HepG2 (cell line): ENCODE results near the gene BTBD7. TPM values are rescaled to one million over a fixed set of nuclear protein-coding genes. Genes with fewer than 3 reads are reported as not detected.
A peak's percentile ranks its signal among the peaks of the same experiment; 100 is the strongest.

Experiments
- AGO2 ChIP-seq: fragments of 200-400 bp; formaldehyde crosslinking; optimal IDR thresholded peaks from 2 replicates; pipeline ENCODE3; 2017; ENCODE audit warnings: mild to moderate bottlenecking, low read depth, low read length, moderate library complexity
- CEBPB ChIP-seq: IDR thresholded peaks from 2 replicates; pipeline ENCODE4 v1.6.1; 2011; ENCODE audit warnings: low read depth, low read length, improper control_type of control experiment, borderline replicate concordance
- CENPX ChIP-seq: sonication (generic); formaldehyde crosslinking; IDR thresholded peaks from 2 replicates; pipeline ENCODE4 v1.9.0; 2021; ENCODE audit warnings: mild to moderate bottlenecking, missing genetic modification reagents, moderate library complexity
- EED ChIP-seq: sonication (generic); formaldehyde crosslinking; IDR thresholded peaks from 2 replicates; pipeline ENCODE4 v1.5.0; 2020; ENCODE audit warnings: mild to moderate bottlenecking, missing genetic modification reagents
- EZH2 ChIP-seq: conservative IDR thresholded peaks from 2 replicates; pipeline ENCODE4 v1.6.1; 2012; ENCODE audit warnings: mild to moderate bottlenecking, low read depth, low read length, moderate library complexity
- FOXA3 ChIP-seq: IDR thresholded peaks from 2 replicates; pipeline ENCODE4 v1.6.1; 2016; ENCODE audit warnings: missing genetic modification reagents, missing compliant biosample characterization
- FOXP1 ChIP-seq, 2 experiments: fragments of 450-650 bp in 1 of 2; IDR thresholded peaks; 2 replicates each; pipeline ENCODE4 v1.6.1; 2017 to 2018; ENCODE audit warnings: antibody characterized with exemption in 1 of 2
- GATA4 ChIP-seq: sonication (generic); IDR thresholded peaks from 2 replicates; pipeline ENCODE4 v1.6.1; 2016; ENCODE audit warnings: antibody characterized with exemption, low read depth, borderline replicate concordance
- HDAC2 ChIP-seq: sonication (generic); formaldehyde crosslinking; IDR thresholded peaks from 2 replicates; pipeline ENCODE4 v1.4.0; 2020; ENCODE audit warnings: missing genetic modification reagents
- HHEX ChIP-seq: IDR thresholded peaks from 2 replicates; pipeline ENCODE4 v1.6.1; 2016; ENCODE audit warnings: control low read depth
- MBNL3 ChIP-seq: fragments of 250-450 bp; sonication (Bioruptor Pico); conservative IDR thresholded peaks from 2 replicates; pipeline ENCODE4 v1.8.0; 2022; ENCODE audit warnings: mild to moderate bottlenecking, inconsistent platforms
- MEF2D ChIP-seq: sonication (generic); formaldehyde crosslinking; IDR thresholded peaks from 2 replicates; pipeline ENCODE4 v1.5.1; 2020; ENCODE audit warnings: mild to moderate bottlenecking, missing genetic modification reagents
- MYC ChIP-seq: sonication (generic); formaldehyde crosslinking; IDR thresholded peaks from 2 replicates; pipeline ENCODE4 v1.9.0; 2021; ENCODE audit warnings: missing genetic modification reagents, borderline replicate concordance
- PCBP2 ChIP-seq: fragments of 200-400 bp; formaldehyde crosslinking; optimal IDR thresholded peaks from 2 replicates; pipeline ENCODE3; 2018; ENCODE audit warnings: low read length, low read depth; ENCODE audit not compliant: poor library complexity, severe bottlenecking
- PHF20 ChIP-seq: sonication (generic); formaldehyde crosslinking; IDR thresholded peaks from 2 replicates; pipeline ENCODE4 v1.5.0; 2020; ENCODE audit warnings: mild to moderate bottlenecking, missing genetic modification reagents
- SALL1 ChIP-seq: sonication (generic); formaldehyde crosslinking; IDR thresholded peaks from 2 replicates; pipeline ENCODE4 v1.8.0; 2022; ENCODE audit warnings: mild to moderate bottlenecking, missing genetic modification reagents
- SCMH1 ChIP-seq: sonication (generic); formaldehyde crosslinking; IDR thresholded peaks from 2 replicates; pipeline ENCODE4 v1.9.0; 2021; ENCODE audit warnings: missing genetic modification reagents, mild to moderate bottlenecking, borderline replicate concordance
- SYNCRIP ChIP-seq: fragments of 200-400 bp; formaldehyde crosslinking; IDR thresholded peaks from 2 replicates; pipeline ENCODE4 v1.6.1; 2018; ENCODE audit warnings: mild to moderate bottlenecking, low read depth, low read length; ENCODE audit not compliant: insufficient read depth
- TCF7L2 ChIP-seq: IDR thresholded peaks from 2 replicates; pipeline ENCODE4 v1.6.1; 2011; ENCODE audit warnings: mild to moderate bottlenecking, low read depth, low read length, moderate library complexity
- ZFP41 ChIP-seq: sonication (generic); formaldehyde crosslinking; IDR thresholded peaks from 2 replicates; pipeline ENCODE4 v1.4.0; 2020; ENCODE audit warnings: mild to moderate bottlenecking, missing genetic modification reagents, borderline replicate concordance
- ZNF10 ChIP-seq: sonication (generic); formaldehyde crosslinking; IDR thresholded peaks from 2 replicates; pipeline ENCODE4 v1.4.0; 2020; ENCODE audit warnings: mild to moderate bottlenecking, low read depth, missing genetic modification reagents, borderline replicate concordance
- ZNF766 ChIP-seq: sonication (generic); formaldehyde crosslinking; IDR thresholded peaks from 2 replicates; pipeline ENCODE4 v1.5.0; 2020; ENCODE audit warnings: missing genetic modification reagents, borderline replicate concordance
- polyA plus RNA-seq, 8 experiments: library from polyadenylated mRNA; depleted of rRNA in 3 of 8; stranded (reverse) in 7 of 8; unstranded in 1 of 8; fragments of >200 nt; fragmentation: Illumina TruSeq in 4 of 8; extraction: Trizol in 4 of 8; gene quantifications; 2 replicates each; pipeline versions ENCODE4 v1.2.1 to v1.2.3, GENCODE V29; 2011 to 2016; ENCODE audit warnings: low read depth in 4 of 8, missing spikeins in 1 of 8, mixed read lengths in 1 of 8; ENCODE audit not compliant: insufficient read depth in 1 of 8
- total RNA-seq, 5 experiments: library from RNA; depleted of rRNA; stranded (reverse); fragments of >200 nt; fragmentation: Illumina TruSeq; extraction: Trizol; gene quantifications; 2 replicates each; pipeline ENCODE4 v1.2.3, GENCODE V29; 2016; ENCODE audit warnings: low read depth in 1 of 5
- TF ChIP-seq, protein P1 (sequence below): sonication (generic); formaldehyde crosslinking; IDR thresholded peaks from 2 replicates; pipeline ENCODE4 v1.4.0; 2020; ENCODE audit warnings: mild to moderate bottlenecking, low read depth, missing genetic modification reagents
- TF ChIP-seq, protein P2 (sequence below), 2 experiments: sonication (generic) in 1 of 2; formaldehyde crosslinking in 1 of 2; IDR thresholded peaks; 2 replicates each; pipeline versions ENCODE4 v1.4.0 to v1.6.1; 2018 to 2020; ENCODE audit warnings: missing genetic modification reagents in 2 of 2, borderline replicate concordance in 1 of 2, low read depth in 1 of 2, mild to moderate bottlenecking in 1 of 2, missing biosample characterization in 1 of 2

Gene BTBD7
- total and polyA plus RNA-seq, 2 of the 13 experiments (the other 11 are each of a cell fraction or from before 2014, with no cell fraction given), result 11.6 to 15.2 TPM

DNA sequence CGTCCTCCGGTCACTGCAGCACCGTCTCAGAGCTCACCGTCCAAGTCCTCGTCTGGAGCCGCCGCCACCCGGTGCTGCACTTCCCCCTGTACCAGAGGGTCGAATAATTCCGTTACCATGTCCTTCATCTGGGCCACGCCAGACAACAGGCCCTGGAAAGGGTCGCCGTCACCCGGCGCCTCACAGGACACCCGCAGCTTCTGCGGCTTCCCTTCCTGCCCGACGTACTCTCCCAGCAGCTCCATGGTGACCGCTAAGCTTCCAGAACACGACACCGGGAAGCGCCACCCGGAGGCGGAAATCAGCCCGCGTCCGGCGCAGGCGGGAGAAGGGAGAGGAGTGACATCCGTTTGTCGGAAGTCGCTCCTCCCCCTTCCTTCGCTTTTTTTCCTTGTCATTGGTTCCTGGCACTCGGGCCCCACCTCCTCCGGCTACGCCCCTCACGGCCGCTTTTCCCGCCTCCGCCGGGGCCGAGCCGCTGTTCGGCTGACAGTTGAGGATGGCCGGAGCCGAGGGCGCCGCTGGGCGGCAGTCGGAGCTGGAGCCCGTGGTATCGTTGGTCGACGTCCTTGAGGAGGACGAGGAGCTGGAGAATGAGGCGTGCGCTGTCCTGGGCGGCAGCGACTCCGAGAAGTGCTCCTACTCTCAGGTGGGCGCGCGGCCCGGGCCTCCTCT, 125.9 kb downstream of the BTBD7 start, which contains the start of the genes GON7 and UBR7 (continued):
- TF ChIP-seq ZNF10 (CRISPR knock-in tag), result no peak
- TF ChIP-seq MYC (CRISPR knock-in tag), result peak; percentile 72; the same call in 1 of the 2 replicates
- TF ChIP-seq, protein P1, sequence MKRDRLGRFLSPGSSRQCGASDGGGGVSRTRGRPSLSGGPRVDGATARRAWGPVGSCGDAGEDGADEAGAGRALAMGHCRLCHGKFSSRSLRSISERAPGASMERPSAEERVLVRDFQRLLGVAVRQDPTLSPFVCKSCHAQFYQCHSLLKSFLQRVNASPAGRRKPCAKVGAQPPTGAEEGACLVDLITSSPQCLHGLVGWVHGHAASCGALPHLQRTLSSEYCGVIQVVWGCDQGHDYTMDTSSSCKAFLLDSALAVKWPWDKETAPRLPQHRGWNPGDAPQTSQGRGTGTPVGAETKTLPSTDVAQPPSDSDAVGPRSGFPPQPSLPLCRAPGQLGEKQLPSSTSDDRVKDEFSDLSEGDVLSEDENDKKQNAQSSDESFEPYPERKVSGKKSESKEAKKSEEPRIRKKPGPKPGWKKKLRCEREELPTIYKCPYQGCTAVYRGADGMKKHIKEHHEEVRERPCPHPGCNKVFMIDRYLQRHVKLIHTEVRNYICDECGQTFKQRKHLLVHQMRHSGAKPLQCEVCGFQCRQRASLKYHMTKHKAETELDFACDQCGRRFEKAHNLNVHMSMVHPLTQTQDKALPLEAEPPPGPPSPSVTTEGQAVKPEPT (CRISPR knock-in tag), result peak; percentile 46; the same call in 1 of the 2 replicates
- peak; percentile 70 for TF ChIP-seq HDAC2 (CRISPR knock-in tag)
- TF ChIP-seq SALL1, result peak; percentile 61
- TF ChIP-seq FOXP1 (IDR thresholded peaks at IDR 0.05), result no peak
- peak; percentile 31; the same call in 1 of the 2 replicates for TF ChIP-seq FOXP1 (CRISPR knock-in tag; IDR thresholded peaks at IDR 0.05)
- no peak for TF ChIP-seq PCBP2
- peak; percentile 70; the same call in 1 of the 2 replicates for TF ChIP-seq MEF2D (CRISPR knock-in tag)
- no peak for TF ChIP-seq SCMH1 (CRISPR knock-in tag)
- no peak for TF ChIP-seq EZH2
- peak; percentile 88 for TF ChIP-seq PHF20 (CRISPR knock-in tag)
- TF ChIP-seq, protein P2, sequence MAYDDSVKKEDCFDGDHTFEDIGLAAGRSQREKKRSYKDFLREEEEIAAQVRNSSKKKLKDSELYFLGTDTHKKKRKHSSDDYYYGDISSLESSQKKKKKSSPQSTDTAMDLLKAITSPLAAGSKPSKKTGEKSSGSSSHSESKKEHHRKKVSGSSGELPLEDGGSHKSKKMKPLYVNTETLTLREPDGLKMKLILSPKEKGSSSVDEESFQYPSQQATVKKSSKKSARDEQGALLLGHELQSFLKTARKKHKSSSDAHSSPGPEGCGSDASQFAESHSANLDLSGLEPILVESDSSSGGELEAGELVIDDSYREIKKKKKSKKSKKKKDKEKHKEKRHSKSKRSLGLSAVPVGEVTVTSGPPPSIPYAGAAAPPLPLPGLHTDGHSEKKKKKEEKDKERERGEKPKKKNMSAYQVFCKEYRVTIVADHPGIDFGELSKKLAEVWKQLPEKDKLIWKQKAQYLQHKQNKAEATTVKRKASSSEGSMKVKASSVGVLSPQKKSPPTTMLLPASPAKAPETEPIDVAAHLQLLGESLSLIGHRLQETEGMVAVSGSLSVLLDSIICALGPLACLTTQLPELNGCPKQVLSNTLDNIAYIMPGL (CRISPR knock-in tag; IDR thresholded peaks at IDR 0.05; ENCODE audit: borderline replicate concordance in 1 of 2, low read depth in 1 of 2), result peak; percentile 75 to 86
- no peak for TF ChIP-seq CEBPB
- peak; percentile 69; the same call in 1 of the 2 replicates for TF ChIP-seq EED (CRISPR knock-in tag)
- TF ChIP-seq HHEX (CRISPR knock-in tag), result no peak
- TF ChIP-seq CENPX (CRISPR knock-in tag), result no peak
- TF ChIP-seq ZFP41 (CRISPR knock-in tag), result peak; percentile 60; the same call in 1 of the 2 replicates
- peak; percentile 64 for TF ChIP-seq AGO2
- TF ChIP-seq GATA4, result no peak
- no peak for TF ChIP-seq MBNL3 (CRISPR knock-in tag)
- no peak for TF ChIP-seq TCF7L2
- TF ChIP-seq FOXA3 (CRISPR knock-in tag), result peak; percentile 25; the same call in 1 of the 2 replicates
- TF ChIP-seq ZNF766, result peak; percentile 62
- no peak for TF ChIP-seq SYNCRIP
